Gastrocnemius medialis (tissue), 4 donors: ENCODE results near the gene CCDC9B.

Experiments used
- CTCF ChIP-seq, 5 experiments: fragments of 450-650 bp in 3 of 5; fragments of 200-600 bp in 2 of 5; sonication (generic) in 2 of 5; IDR thresholded peaks in 4 of 5; conservative IDR thresholded peaks in 1 of 5; 1 replicate in 4 of 5; 2 replicates in 1 of 5; pipeline ENCODE4 v1.5.1; 2016 to 2019; ENCODE audit warnings: antibody characterized with exemption in 5 of 5, mild to moderate bottlenecking in 3 of 5, moderate library complexity in 3 of 5
- POLR2A ChIP-seq, 2 donors: fragments of 450-650 bp; IDR thresholded peaks; one replicate each; pipeline ENCODE4 v1.6.1; 2017; ENCODE audit warnings: antibody characterized with exemption in 2 of 2, mild to moderate bottlenecking in 2 of 2, moderate library complexity in 2 of 2

- TF ChIP-seq CTCF (IDR thresholded peaks at IDR 0.05 in 4 of 5, conservative IDR thresholded peaks at IDR 0.05 in 1 of 5), result no peak
- no peak for TF ChIP-seq POLR2A (IDR thresholded peaks at IDR 0.05)
These were observed 48.4 kb upstream of the CCDC9B start for GRCh38 chr15:40388941-40389823.
